Endodermal cell (in vitro differentiated cells): ENCODE measurements around the gene HPCAL1. TPM values are rescaled to one million over a fixed set of nuclear protein-coding genes. Genes with fewer than 3 reads are reported as not detected.
A peak's percentile ranks its signal among the peaks of the same experiment; 100 is the strongest.

Experiments used
- DNase-seq: peaks from one replicate; pipeline ENCODE4 v3.0.0-alpha.2; 2017
- H3K27ac ChIP-seq: 2 replicates; pipeline ENCODE4 v1.5.1; 2013; ENCODE audit warnings: mild to moderate bottlenecking, low read depth, low read length, moderate library complexity
- H3K27me3 ChIP-seq: 2 replicates; pipeline ENCODE4 v1.6.1; 2013; ENCODE audit warnings: mild to moderate bottlenecking, low read length, moderate library complexity; ENCODE audit not compliant: insufficient read depth, control insufficient read depth, poor library complexity, severe bottlenecking
- H3K36me3 ChIP-seq: 2 replicates; pipeline ENCODE4 v1.7.0; 2013; ENCODE audit warnings: mild to moderate bottlenecking, low read length, moderate library complexity; ENCODE audit not compliant: control insufficient read depth, insufficient read depth
- H3K4me1 ChIP-seq: one replicate; pipeline ENCODE4 v1.7.0; 2013; ENCODE audit warnings: low read length; ENCODE audit not compliant: control insufficient read depth, insufficient read depth
- H3K4me3 ChIP-seq: 2 replicates; pipeline ENCODE4 v1.5.1; 2013; ENCODE audit warnings: mild to moderate bottlenecking, low read length, moderate library complexity
- H3K9ac ChIP-seq: 2 replicates; pipeline ENCODE4 v1.6.1; 2013; ENCODE audit warnings: mild to moderate bottlenecking, low read length, moderate library complexity; ENCODE audit not compliant: poor library complexity, severe bottlenecking; ENCODE audit errors: extremely low read depth
- H3K9me3 ChIP-seq: 2 replicates; pipeline ENCODE4 v1.6.1; 2013; ENCODE audit warnings: mild to moderate bottlenecking, low read length, moderate library complexity; ENCODE audit not compliant: control insufficient read depth
- H3K27ac Mint-ChIP-seq: 2 replicates; pipeline ENCODE4 v1.8.0; 2020; ENCODE audit warnings: mixed read lengths
- H3K27me3 Mint-ChIP-seq: 2 replicates; pipeline ENCODE4 v1.8.0; 2021; ENCODE audit warnings: mild to moderate bottlenecking, mixed read lengths; ENCODE audit not compliant: insufficient read depth
- H3K36me3 Mint-ChIP-seq: 2 replicates; pipeline ENCODE4 v1.8.0; 2020; ENCODE audit warnings: low read depth, mixed read lengths
- H3K4me1 Mint-ChIP-seq: 2 replicates; pipeline ENCODE4 v1.8.0; 2020; ENCODE audit warnings: mixed read lengths
- H3K4me3 Mint-ChIP-seq: 2 replicates; pipeline ENCODE4 v1.8.0; 2020; ENCODE audit warnings: mild to moderate bottlenecking, moderate library complexity, mixed read lengths
- H3K9me3 Mint-ChIP-seq: 2 replicates; pipeline ENCODE4 v1.8.0; 2020; ENCODE audit warnings: mild to moderate bottlenecking, mixed read lengths
- CTCF ChIP-seq: fragments of 200-600 bp; sonication (generic); conservative IDR thresholded peaks from 2 replicates; pipeline ENCODE4 v1.5.0; 2021; ENCODE audit warnings: antibody characterized with exemption, mild to moderate bottlenecking
- WGBS, 2 experiments: methylation state at CpG; one replicate each; pipeline versions ENCODE4 v1.1.5 to v1.1.7; 2013; ENCODE audit warnings: missing lambda C conversion rate in 2 of 2, mixed read lengths in 1 of 2; ENCODE audit not compliant: insufficient coverage in 1 of 2, insufficient read length in 1 of 2; 5-methylcytosine and 5-hydroxymethylcytosine counted together
- total RNA-seq, 2 donors: library from RNA; stranded (reverse); fragmentation: NEBNext Ultra II Directional in 1 of 2; extraction: Animal tissue kit (Norgen Biotek cat#: 25700) in 1 of 2; gene quantifications; 2 replicates in 1 of 2; 3 replicates in 1 of 2; pipeline ENCODE4 v1.2.1, GENCODE V29; 2021

HPCAL1 gene
- total RNA-seq, 2 donors from 2014 or later: 6.8 to 8.1 TPM

GRCh38 chr2:10325278-10326145, 22.8 kb downstream of the HPCAL1 start:
- no peak overlapping the region for H3K4me3 Mint-ChIP-seq
- no peak overlapping the region for H3K27ac Mint-ChIP-seq
- Histone ChIP-seq H3K9me3 (peaks cover 10% of the 10 kb centered on the region), H3K4me3 (no peak overlapping the region), H3K36me3 (no peaks in the 10 kb centered on the region), H3K27me3 (no peaks in the 10 kb centered on the region), H3K4me1 (no peaks in the 10 kb centered on the region), H3K9ac (no peak overlapping the region), H3K27ac (no peak overlapping the region)
- peaks cover 3% of the 10 kb centered on the region for H3K36me3 Mint-ChIP-seq
- DNase-seq: peak; percentile 89
- TF ChIP-seq CTCF: no peak
- H3K9me3 Mint-ChIP-seq: peaks cover 17% of the 10 kb centered on the region
- H3K4me1 Mint-ChIP-seq: peaks cover 51% of the 10 kb centered on the region
- WGBS, 2 experiments: 77 to 86% methylated on average over 12 to 17 of the region's 17 CpGs
- H3K27me3 Mint-ChIP-seq: no peaks in the 10 kb centered on the region

DNA sequence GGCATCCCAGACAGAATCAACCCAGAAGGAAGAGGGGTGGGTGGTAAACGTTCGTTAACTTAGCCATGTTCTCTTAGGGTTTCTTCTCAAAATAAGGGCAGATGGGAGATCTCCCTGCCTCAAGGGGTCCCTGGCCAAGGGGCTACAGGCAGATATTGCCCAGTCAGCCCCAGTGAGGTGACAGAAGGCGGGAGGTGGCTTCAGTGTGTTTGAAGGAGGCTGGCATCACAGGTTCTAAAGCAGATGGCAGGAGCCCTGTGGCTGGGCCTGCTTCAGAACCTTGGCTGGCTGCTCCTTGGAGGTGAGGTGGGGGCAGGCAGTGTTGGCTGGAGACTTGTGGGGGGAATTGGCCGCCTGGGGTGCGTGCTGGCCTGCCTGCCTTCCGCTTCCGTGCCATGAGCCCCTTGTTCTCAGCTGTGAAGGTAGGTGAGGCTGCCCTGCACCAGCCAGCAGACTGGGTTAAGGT, 23.5 kb downstream of the HPCAL1 start:
- H3K4me1 Mint-ChIP-seq: peaks cover 58% of the 10 kb centered on the region
- no peak overlapping the region for H3K27ac Mint-ChIP-seq
- 88% methylated on average over 7 of the region's 7 CpGs; no CpG with 5 or more reads in 1 of the 2 experiments for WGBS, 2 experiments

More for the DNA sequence above, 23.5 kb downstream of the HPCAL1 start:
- H3K27ac ChIP-seq: no peak overlapping the region
- DNase-seq: peak; percentile 57
- TF ChIP-seq CTCF: no peak
- H3K36me3 Mint-ChIP-seq: peaks cover 3% of the 10 kb centered on the region
- H3K9me3 ChIP-seq: peaks cover 10% of the 10 kb centered on the region
- H3K36me3 ChIP-seq: no peaks in the 10 kb centered on the region
- no peak overlapping the region for H3K4me3 Mint-ChIP-seq
- no peaks in the 10 kb centered on the region for H3K27me3 ChIP-seq
- H3K4me1 ChIP-seq: peaks cover under 1% of the 10 kb centered on the region
- peaks cover 17% of the 10 kb centered on the region for H3K9me3 Mint-ChIP-seq
- no peaks in the 10 kb centered on the region for H3K27me3 Mint-ChIP-seq
- H3K4me3 ChIP-seq: no peak overlapping the region
- no peak overlapping the region for H3K9ac ChIP-seq
